Psoas muscle (tissue), 8 donors: Measurements from ENCODE around the gene SLC9A2. TPM values are rescaled to one million over a fixed set of nuclear protein-coding genes. Genes with fewer than 3 reads are reported as not detected.

ENCODE experiments used
- ATAC-seq, 4 donors: fragments of 200-7000 bp; cut with Tn5 transposase; one replicate each; pipeline ENCODE4 v1.9.1; 2020; ENCODE audit warnings: moderate library complexity in 3 of 4, mild to moderate bottlenecking in 2 of 4
- DNase-seq, 2 donors: peaks; one replicate each; pipeline ENCODE4 v3.0.0-alpha.2; 2020
- H3K27ac ChIP-seq: fragments of 200-600 bp; one replicate; pipeline ENCODE4 v1.8.0; 2022
- H3K27me3 ChIP-seq, 3 donors: fragments of 200-600 bp in 1 of 3; one replicate each; pipeline versions ENCODE4 v1.6.1 to v1.8.0; 2013 to 2022; ENCODE audit warnings: low read length in 2 of 3, mild to moderate bottlenecking in 2 of 3, moderate library complexity in 1 of 3; ENCODE audit not compliant: insufficient read depth in 3 of 3
- H3K36me3 ChIP-seq, 2 donors: fragments of 200-600 bp in 1 of 2; one replicate each; pipeline versions ENCODE4 v1.6.1 to v1.8.0; 2013 to 2022; ENCODE audit warnings: low read depth in 1 of 2, mild to moderate bottlenecking in 1 of 2, moderate library complexity in 1 of 2; ENCODE audit not compliant: insufficient read depth in 1 of 2
- H3K4me1 ChIP-seq: fragments of 200-600 bp; one replicate; pipeline ENCODE4 v1.8.0; 2022
- H3K4me3 ChIP-seq: fragments of 200-600 bp; one replicate; pipeline ENCODE4 v1.8.0; 2022; ENCODE audit warnings: mild to moderate bottlenecking
- H3K9me3 ChIP-seq: fragments of 200-600 bp; one replicate; pipeline ENCODE4 v1.8.0; 2022
- CTCF ChIP-seq: fragments of 200-600 bp; IDR thresholded peaks from one replicate; pipeline ENCODE4 v1.8.0; 2022; ENCODE audit warnings: antibody characterized with exemption
- WGBS, 3 donors: extraction: QIAGEN DNeasy Blood & Tissue Kit; methylation state at CpG; one replicate each; pipeline versions ENCODE4 v1.1.6 to v1.1.7; 2013; 5-methylcytosine and 5-hydroxymethylcytosine counted together
- intact Hi-C, 2 donors: fragments of 100-400 bp; cut with DNase I; formaldehyde crosslinking; loops; one replicate each; pipeline versions ENCODE4 v1.11.0 to v1.14.2; 2022
- polyA plus RNA-seq, 3 donors: library from polyadenylated mRNA; stranded (reverse); fragments of 200-250 nt; gene quantifications; one replicate each; pipeline ENCODE4 v1.2.3, GENCODE V29; 2013
- total RNA-seq, 4 donors: library from RNA; stranded (reverse); fragmentation: NEBNext Ultra II Directional in 2 of 4; extraction: Animal tissue kit (Norgen Biotek cat#: 25700) in 2 of 4; gene quantifications; one replicate each; pipeline versions ENCODE4 v1.2.1 to v1.2.4, GENCODE V29; 2021 to 2023
- donor health status: healthy with polysubstance abuse.
- donor health status: DM: no; HTN: no; CAD: no; lungs with moderate emphysema.
- donor health status: Bipolar disorder and iron deficiency.
- donor health status: healthy.
- donor health status: DM: yes; HTN: yes; CAD: no.
- donor health status: DM: no; HTN: no; CAD: no.
- donor health status: DM: no; HTN: no; CAD: no.
- donor health status: DM: yes; HTN: yes; CAD: no.

The SLC9A2 gene
- total and polyA plus RNA-seq, 7 donors, result 0.81 to 9.3 (median 6.3) TPM

- DNase-seq, result no peak
- intact Hi-C loops, result loop anchor here in 1 of 2 donors (10.0 kb wide), 1 partner anchor 198 kb away; no protein-coding TSS in a partner anchor
- Histone ChIP-seq H3K36me3 (no peaks in the 10 kb centered on the region), H3K4me3 (no peak overlapping the region), H3K27ac (peak overlapping the region; percentile 83), H3K27me3 (peaks cover 0 to 2% (median 0%) of the 10 kb centered on the region in 3 donors), H3K9me3 (no peaks in the 10 kb centered on the region), H3K4me1 (peaks cover 17% of the 10 kb centered on the region)
- 58 to 76% (median 74%) methylated on average over 1 of the region's 1 CpG for WGBS, 3 donors
- no peak for TF ChIP-seq CTCF
- peak; percentile 45 to 83 (median 62) for ATAC-seq
Observed at GRCh38 chr2:102606353-102606752, 13.0 kb upstream of the SLC9A2 start.

- intact Hi-C loops, result loop anchor here (2.0 to 10.0 kb wide), 4 partner anchors 89 to 144 kb away; partner anchors contain the start of gene SLC9A4 (in 1 of the 2)
- DNase-seq, result peak; percentile 29 to 78
- H3K4me1 ChIP-seq, result no peaks in the 10 kb centered on the region
- ATAC-seq, result peak; percentile 63 to 67 (median 65)
- no peaks in the 10 kb centered on the region for H3K36me3 ChIP-seq
- WGBS, 3 donors, result 18 to 20% (median 19%) methylated on average over 5 of the region's 5 CpGs
- peak; percentile 94 for TF ChIP-seq CTCF
- no peaks in the 10 kb centered on the region for H3K9me3 ChIP-seq
- H3K27ac ChIP-seq, result no peak overlapping the region
- H3K27me3 ChIP-seq, result peaks cover 0 to 2% (median 0%) of the 10 kb centered on the region in 3 donors
- H3K4me3 ChIP-seq, result no peak overlapping the region
Observed at GRCh38 chr2:102615620-102616436, 3.5 kb upstream of the SLC9A2 start.

- intact Hi-C loops, result loop anchor here (5.0 to 10.0 kb wide), 3 partner anchors 86 to 146 kb away; partner anchors contain the start of gene SLC9A4 (in 1 of the 2)
- peak in 1 of 2 donors; percentile 58 for DNase-seq
- Histone ChIP-seq H3K27ac (peak overlapping the region; percentile 80), H3K4me1 (no peaks in the 10 kb centered on the region), H3K27me3 (no peaks in the 10 kb centered on the region), H3K36me3 (no peaks in the 10 kb centered on the region), H3K9me3 (no peaks in the 10 kb centered on the region), H3K4me3 (peak overlapping the region; percentile 83)
- TF ChIP-seq CTCF, result no peak
- ATAC-seq, result peak; percentile 75 to 89 (median 84)
- WGBS, 3 donors, result 3 to 9% (median 3%) methylated on average over 38 to 59 of the region's 59 CpGs
Observed at GRCh38 chr2:102618452-102619413, 620 bp upstream of the SLC9A2 start.

GRCh38 chr2:102620332-102620731 lies 979 bp downstream of the SLC9A2 start:
- Histone ChIP-seq H3K4me3 (peak overlapping the region; percentile 83), H3K27me3 (no peaks in the 10 kb centered on the region), H3K9me3 (no peaks in the 10 kb centered on the region), H3K36me3 (no peaks in the 10 kb centered on the region), H3K4me1 (no peaks in the 10 kb centered on the region), H3K27ac (no peak overlapping the region)
- DNase-seq, result no peak
- ATAC-seq, result no peak
- TF ChIP-seq CTCF, result no peak
- WGBS, 3 donors, result 35 to 49% (median 49%) methylated on average over 11 of the region's 11 CpGs
- intact Hi-C loops, result no loop called here
